Smooth muscle cell (in vitro differentiated cells): ENCODE measurements around the gene MPEG1. TPM values are rescaled to one million over a fixed set of nuclear protein-coding genes. Genes with fewer than 3 reads are reported as not detected.

ENCODE experiments used
- DNase-seq: peaks from one replicate; lab custom pipeline; 2025; ENCODE audit not compliant: unreplicated experiment; lab: John Stamatoyannopoulos, UW
- H2AFZ ChIP-seq: fragments of 200-600 bp; sonication (generic); 2 replicates; pipeline ENCODE4 v1.6.0; 2016; ENCODE audit warnings: antibody characterized with exemption, low read depth, mild to moderate bottlenecking
- H3F3A ChIP-seq: fragments of 200-600 bp; sonication (generic); 2 replicates; pipeline ENCODE4 v1.6.0; 2017; ENCODE audit warnings: antibody characterized with exemption, low read depth
- H3K27ac ChIP-seq: fragments of 200-600 bp; sonication (generic); 2 replicates; pipeline ENCODE4 v1.5.1; 2016; ENCODE audit warnings: low read depth, mild to moderate bottlenecking
- H3K27me3 ChIP-seq: fragments of 200-600 bp; sonication (generic); 2 replicates; pipeline ENCODE4 v1.6.1; 2016; ENCODE audit warnings: low read depth, mild to moderate bottlenecking
- H3K36me3 ChIP-seq: fragments of 200-600 bp; sonication (generic); 2 replicates; pipeline ENCODE4 v1.5.1; 2016; ENCODE audit warnings: low read depth
- H3K4me1 ChIP-seq: fragments of 200-600 bp; sonication (generic); 2 replicates; pipeline ENCODE4 v1.5.1; 2016; ENCODE audit warnings: low read depth
- H3K4me2 ChIP-seq: fragments of 200-600 bp; sonication (generic); 2 replicates; pipeline ENCODE4 v1.6.0; 2016; ENCODE audit warnings: mild to moderate bottlenecking
- H3K4me3 ChIP-seq: fragments of 200-600 bp; sonication (generic); 2 replicates; pipeline ENCODE4 v1.5.1; 2016; ENCODE audit warnings: mild to moderate bottlenecking
- H3K79me2 ChIP-seq: fragments of 200-600 bp; sonication (generic); 2 replicates; pipeline ENCODE4 v1.6.0; 2016; ENCODE audit warnings: low read depth, mild to moderate bottlenecking
- H3K9ac ChIP-seq: fragments of 200-600 bp; sonication (generic); 2 replicates; pipeline ENCODE4 v1.6.0; 2016; ENCODE audit warnings: low read depth
- H3K9me3 ChIP-seq: fragments of 200-600 bp; sonication (generic); replicated peaks from 2 replicates; pipeline ENCODE4 v1.5.1; 2016; ENCODE audit warnings: low read depth
- H4K20me1 ChIP-seq: fragments of 200-600 bp; sonication (generic); 2 replicates; pipeline ENCODE4 v1.6.0; 2016; ENCODE audit warnings: low read depth
- WGBS: methylation state at CpG from one replicate; pipeline ENCODE4 v1.1.7; 2016; ENCODE audit warnings: low lambda C conversion rate; 5-methylcytosine and 5-hydroxymethylcytosine counted together
- polyA plus RNA-seq: library from polyadenylated mRNA; unstranded; fragments of >200 nt; fragmentation: Nextera tagmentation; extraction: Ambion mirVana; gene quantifications from 2 replicates; pipeline ENCODE4 v1.2.1, GENCODE V29; 2016
- total RNA-seq: library from RNA; depleted of rRNA; stranded (reverse); fragments of >200 nt; gene quantifications from 2 replicates; pipeline ENCODE4 v1.2.3, GENCODE V29; 2014
- TF ChIP-seq, protein P1 (sequence below): fragments of 200-600 bp; sonication (generic); IDR thresholded peaks from 2 replicates; pipeline ENCODE4 v1.5.1; 2017; ENCODE audit warnings: borderline replicate concordance, mild to moderate bottlenecking, antibody characterized with exemption; ENCODE audit not compliant: insufficient read depth, poor library complexity, severe bottlenecking

MPEG1 gene, protein sequence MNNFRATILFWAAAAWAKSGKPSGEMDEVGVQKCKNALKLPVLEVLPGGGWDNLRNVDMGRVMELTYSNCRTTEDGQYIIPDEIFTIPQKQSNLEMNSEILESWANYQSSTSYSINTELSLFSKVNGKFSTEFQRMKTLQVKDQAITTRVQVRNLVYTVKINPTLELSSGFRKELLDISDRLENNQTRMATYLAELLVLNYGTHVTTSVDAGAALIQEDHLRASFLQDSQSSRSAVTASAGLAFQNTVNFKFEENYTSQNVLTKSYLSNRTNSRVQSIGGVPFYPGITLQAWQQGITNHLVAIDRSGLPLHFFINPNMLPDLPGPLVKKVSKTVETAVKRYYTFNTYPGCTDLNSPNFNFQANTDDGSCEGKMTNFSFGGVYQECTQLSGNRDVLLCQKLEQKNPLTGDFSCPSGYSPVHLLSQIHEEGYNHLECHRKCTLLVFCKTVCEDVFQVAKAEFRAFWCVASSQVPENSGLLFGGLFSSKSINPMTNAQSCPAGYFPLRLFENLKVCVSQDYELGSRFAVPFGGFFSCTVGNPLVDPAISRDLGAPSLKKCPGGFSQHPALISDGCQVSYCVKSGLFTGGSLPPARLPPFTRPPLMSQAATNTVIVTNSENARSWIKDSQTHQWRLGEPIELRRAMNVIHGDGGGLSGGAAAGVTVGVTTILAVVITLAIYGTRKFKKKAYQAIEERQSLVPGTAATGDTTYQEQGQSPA
- total RNA-seq, result 0.13 TPM in 1 of 2 replicates, not detected in the other
- polyA plus RNA-seq, result 0.07 TPM in 1 of 2 replicates, not detected in the other

DNA sequence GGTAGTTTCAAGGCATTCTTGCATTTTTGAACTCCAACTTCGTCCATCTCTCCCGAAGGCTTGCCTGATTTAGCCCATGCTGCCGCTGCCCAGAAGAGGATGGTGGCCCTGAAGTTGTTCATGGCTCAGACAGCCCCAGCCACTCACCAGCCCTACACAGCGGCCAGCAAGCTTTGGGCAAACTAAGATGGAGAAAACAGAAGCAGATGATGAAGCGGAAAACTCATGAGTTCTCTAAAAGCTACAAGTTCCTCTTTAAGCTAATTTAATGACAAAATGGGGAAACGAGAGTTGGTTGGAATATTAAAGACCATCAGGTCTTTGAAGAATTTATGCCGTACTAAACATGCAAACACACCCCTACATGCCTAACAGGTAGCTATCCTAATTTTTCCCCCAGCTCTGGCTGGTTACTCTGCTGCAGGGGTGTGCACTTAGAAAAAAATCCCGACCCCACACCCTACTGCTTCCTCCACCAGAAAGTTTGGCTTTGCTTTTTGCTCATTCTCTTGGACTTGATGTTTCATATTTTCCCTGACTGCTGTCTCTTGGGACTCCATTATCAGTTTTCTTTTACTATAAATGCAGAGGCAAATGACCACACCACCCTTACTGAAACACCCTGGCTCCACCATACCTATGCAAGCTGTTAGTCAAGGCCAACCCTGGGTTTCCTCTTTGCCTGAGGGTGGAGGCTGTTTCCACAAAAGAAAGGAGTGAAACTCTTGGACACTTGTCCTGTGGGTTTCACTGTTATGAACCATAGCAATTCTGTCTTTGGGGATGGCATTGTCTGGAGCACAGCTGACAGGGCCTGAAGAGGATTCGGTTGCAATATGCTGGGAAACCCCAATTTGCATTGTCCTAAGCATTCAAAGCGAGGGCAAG lies at the start of gene MPEG1:
TSS of gene MPEG1 (minus strand) at position 184 of the 888 bp plus-strand sequence. CDS start at position 122, 62 bp downstream.
- H3F3A ChIP-seq, result peaks cover 7% of the 10 kb centered on the region
- H3K27me3 ChIP-seq, result no peaks in the 10 kb centered on the region
- H2AFZ ChIP-seq, result no peak within 1 kb of the TSS
- no peak within 1 kb of the TSS for H3K4me2 ChIP-seq
- H3K4me3 ChIP-seq, result no peak within 1 kb of the TSS
- no peak for DNase-seq
- H3K9me3 ChIP-seq, result no peaks in the 10 kb centered on the region
- TF ChIP-seq, protein P1, sequence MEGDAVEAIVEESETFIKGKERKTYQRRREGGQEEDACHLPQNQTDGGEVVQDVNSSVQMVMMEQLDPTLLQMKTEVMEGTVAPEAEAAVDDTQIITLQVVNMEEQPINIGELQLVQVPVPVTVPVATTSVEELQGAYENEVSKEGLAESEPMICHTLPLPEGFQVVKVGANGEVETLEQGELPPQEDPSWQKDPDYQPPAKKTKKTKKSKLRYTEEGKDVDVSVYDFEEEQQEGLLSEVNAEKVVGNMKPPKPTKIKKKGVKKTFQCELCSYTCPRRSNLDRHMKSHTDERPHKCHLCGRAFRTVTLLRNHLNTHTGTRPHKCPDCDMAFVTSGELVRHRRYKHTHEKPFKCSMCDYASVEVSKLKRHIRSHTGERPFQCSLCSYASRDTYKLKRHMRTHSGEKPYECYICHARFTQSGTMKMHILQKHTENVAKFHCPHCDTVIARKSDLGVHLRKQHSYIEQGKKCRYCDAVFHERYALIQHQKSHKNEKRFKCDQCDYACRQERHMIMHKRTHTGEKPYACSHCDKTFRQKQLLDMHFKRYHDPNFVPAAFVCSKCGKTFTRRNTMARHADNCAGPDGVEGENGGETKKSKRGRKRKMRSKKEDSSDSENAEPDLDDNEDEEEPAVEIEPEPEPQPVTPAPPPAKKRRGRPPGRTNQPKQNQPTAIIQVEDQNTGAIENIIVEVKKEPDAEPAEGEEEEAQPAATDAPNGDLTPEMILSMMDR, result no peak
- WGBS, result 86% methylated on average over 10 of the region's 10 CpGs
- no peaks in the 10 kb centered on the region for H3K79me2 ChIP-seq
- no peak within 1 kb of the TSS for H3K27ac ChIP-seq
- peaks cover 4% of the 10 kb centered on the region for H4K20me1 ChIP-seq
- H3K4me1 ChIP-seq, result peaks cover 3% of the 10 kb centered on the region
- no peak within 1 kb of the TSS for H3K9ac ChIP-seq
- no peaks in the 10 kb centered on the region for H3K36me3 ChIP-seq

DNA sequence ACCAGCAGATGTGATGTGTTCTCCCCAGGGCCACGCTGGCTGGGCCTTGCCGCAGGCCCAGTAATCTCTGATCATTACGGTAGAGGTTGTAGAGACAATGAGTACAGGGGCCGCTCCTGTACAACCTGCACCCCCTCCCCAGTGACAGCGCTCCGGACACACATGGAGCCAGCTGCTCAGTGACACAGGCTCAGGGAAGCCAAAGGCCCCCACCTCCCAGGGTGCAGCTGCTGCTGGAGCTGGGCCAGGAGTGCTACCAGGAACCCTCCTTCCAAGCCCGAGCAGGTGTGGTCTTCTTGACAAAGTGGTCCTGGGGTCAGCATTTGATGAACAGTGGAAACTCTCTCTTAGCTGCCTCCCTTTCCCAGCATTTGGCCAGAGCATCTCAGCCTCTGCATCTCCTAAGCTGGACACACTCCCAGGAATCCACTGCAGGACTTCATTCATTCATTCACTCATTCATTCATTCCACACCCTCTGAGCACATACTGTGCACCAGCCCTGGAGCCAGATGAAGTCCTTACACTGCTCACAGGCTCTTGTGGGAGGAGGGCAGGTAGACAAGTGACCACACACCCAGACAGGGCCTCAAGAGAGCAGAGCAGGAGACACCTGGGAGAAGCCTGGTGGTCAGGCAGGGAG lies 49.6 kb upstream of the MPEG1 start:
- no peak overlapping the region for H3K27ac ChIP-seq
- WGBS, result 88% methylated on average over 7 of the region's 7 CpGs
- no peaks in the 10 kb centered on the region for H3K79me2 ChIP-seq

DNA sequence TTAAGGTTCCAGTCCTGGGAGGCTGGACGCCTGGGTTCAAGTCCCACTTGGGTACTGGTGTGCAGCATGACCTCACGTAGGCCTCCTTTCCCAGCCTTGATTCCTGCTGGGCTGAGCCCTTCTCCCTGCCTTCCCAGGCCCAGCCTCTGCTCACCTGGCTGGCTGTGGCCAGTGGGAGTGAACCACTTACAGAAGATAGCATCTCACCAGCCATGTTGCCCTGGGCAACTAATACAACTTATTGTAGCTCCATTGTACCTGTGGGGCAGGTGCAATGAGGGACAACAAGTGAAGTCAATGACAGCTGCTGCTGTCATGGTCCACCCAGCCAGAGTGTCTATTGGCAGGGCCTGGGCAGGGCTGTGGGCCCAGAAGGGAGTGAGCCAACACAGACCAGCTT lies 48.4 kb upstream of the MPEG1 start:
- Histone ChIP-seq H3K27me3 (no peaks in the 10 kb centered on the region), H3K9ac (no peak overlapping the region), H3K27ac (no peak overlapping the region), H3K4me2 (no peak overlapping the region), H3K79me2 (no peaks in the 10 kb centered on the region), H3K36me3 (no peaks in the 10 kb centered on the region), H3F3A (no peaks in the 10 kb centered on the region), H3K4me1 (no peaks in the 10 kb centered on the region), H3K9me3 (no peaks in the 10 kb centered on the region), H3K4me3 (no peak overlapping the region), H4K20me1 (no peaks in the 10 kb centered on the region), H2AFZ (no peak overlapping the region)
- DNase-seq, result no peak
- 77% methylated on average over 2 of the region's 2 CpGs for WGBS
- TF ChIP-seq, protein P1, result no peak

More for the DNA sequence above, 49.6 kb upstream of the MPEG1 start:
- Histone ChIP-seq H3K4me2 (no peak overlapping the region), H3F3A (no peaks in the 10 kb centered on the region), H3K27me3 (no peaks in the 10 kb centered on the region), H2AFZ (no peak overlapping the region), H3K4me1 (no peaks in the 10 kb centered on the region), H4K20me1 (no peaks in the 10 kb centered on the region), H3K9me3 (no peaks in the 10 kb centered on the region), H3K36me3 (no peaks in the 10 kb centered on the region), H3K4me3 (no peak overlapping the region), H3K9ac (no peak overlapping the region)
- no peak for DNase-seq
- TF ChIP-seq, protein P1, result no peak
